ENCODE results near the gene RNASE8. TPM values are rescaled to one million over a fixed set of nuclear protein-coding genes. Genes with fewer than 3 reads are reported as not detected.
A peak's percentile ranks its signal among the peaks of the same experiment; 100 is the strongest.

RNASE8 gene
- total RNA-seq, 2 donors from 2014 or later = not detected

- intact Hi-C loops (cut with DNase I) = no loop called here
Measured at GRCh38 chr14:21084396-21084795, 26.8 kb downstream of the RNASE8 start.

GRCh38 chr14:21084998-21085853 lies 27.6 kb downstream of the RNASE8 start:
- intact Hi-C loops (cut with DNase I) = no loop called here
- DNase-seq (ENCODE audit: low spot score) = no peak

More at GRCh38 chr14:21084396-21084795, 26.8 kb downstream of the RNASE8 start:
- no peak for DNase-seq (ENCODE audit: low spot score)

DNA sequence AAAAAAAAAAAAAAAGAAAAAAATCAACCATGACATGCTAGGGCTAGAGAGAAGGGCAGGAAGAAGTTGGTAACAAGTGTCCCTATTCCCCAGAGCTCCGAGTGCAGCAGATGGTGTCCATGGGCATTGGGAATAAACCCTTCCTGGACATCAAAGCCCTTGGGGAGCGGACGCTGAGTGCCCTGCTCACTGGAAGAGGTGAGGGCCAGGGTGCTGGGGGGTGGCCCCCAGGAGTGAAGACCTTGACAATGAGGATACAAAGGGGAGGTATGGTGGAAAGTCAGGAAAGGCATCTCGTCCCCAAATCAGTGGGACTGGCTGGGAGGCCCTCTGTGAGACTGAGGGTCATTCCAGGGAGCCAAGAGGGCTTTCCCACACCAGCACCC lies 29.3 kb downstream of the RNASE8 start:
- intact Hi-C loops (cut with DNase I) = loop anchor here in 1 of 2 donors (2.0 kb wide), 1 partner anchor 14 kb away; no protein-coding TSS in a partner anchor
- no peak for DNase-seq (ENCODE audit: low spot score)

DNA sequence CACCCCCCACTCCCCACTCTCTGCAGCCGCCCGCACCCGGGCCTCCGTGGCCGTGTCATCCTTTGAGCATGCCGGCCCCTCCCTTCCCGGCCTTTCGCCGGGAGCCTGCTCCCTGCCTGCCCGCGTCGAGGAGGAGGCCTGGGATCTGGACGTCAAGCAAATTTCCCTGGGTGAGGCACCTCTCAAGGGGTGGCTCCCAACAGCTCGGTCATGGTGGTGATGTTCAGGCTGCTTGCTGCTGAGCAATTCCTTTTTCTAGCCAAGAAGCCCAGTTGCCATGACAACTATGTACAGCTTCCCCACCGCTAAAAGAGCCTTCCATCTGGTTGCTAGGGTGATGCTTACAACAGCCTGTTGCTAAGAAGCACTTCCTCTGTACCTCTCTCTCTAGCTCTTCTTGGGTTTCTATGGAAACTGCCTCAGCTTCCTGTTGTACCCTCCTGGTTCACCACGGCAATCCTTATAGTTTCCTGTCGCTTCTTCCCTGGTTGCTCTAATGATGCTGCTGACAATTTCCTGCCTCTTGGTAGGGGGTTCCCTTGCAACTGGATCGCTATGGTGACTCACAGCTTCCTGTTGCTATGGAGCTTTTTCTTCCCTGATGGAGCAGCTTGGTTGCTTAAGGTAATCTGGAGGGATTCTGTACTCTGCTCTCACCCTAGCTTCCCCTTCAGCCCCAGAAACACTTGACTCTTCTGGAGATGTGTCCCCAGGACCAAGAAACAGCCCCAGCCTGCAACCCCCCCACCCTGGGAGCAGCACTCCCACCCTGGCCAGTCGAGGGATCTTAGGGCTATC lies 29.9 kb downstream of the RNASE8 start:
- DNase-seq (ENCODE audit: low spot score) = peak; percentile 88
- intact Hi-C loops (cut with DNase I) = loop anchor here in 1 of 2 donors (2.0 kb wide), 1 partner anchor 15 kb away; no protein-coding TSS in a partner anchor

GRCh38 chr14:21088687-21089086 lies 31.1 kb downstream of the RNASE8 start:
- no peak for DNase-seq (ENCODE audit: low spot score)

DNA sequence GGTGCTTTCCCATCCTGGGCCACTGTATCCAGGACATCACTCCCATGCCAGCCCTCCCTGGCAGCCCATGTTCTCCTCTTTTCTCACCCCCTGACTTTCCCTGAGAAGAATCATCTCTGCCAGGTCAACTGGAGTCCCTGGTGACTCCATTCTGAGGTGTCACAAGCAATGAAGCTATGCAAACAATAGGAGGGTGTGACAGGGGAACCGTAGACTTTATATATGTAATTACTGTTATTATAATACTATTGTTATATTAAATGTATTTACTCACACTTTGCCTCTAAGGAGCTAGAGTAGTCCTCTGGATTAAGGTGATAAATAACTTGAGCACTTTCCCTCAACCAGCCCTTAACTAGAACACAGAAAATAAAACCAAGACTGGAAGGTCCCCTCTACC lies 31.6 kb downstream of the RNASE8 start:
- DNase-seq (ENCODE audit: low spot score) = no peak
- intact Hi-C loops (cut with DNase I) = no loop called here

More at GRCh38 chr14:21088687-21089086, 31.1 kb downstream of the RNASE8 start:
- intact Hi-C loops (cut with DNase I) = no loop called here

- no peak for DNase-seq (ENCODE audit: low spot score)
- intact Hi-C loops (cut with DNase I) = loop anchor here (2.0 to 5.0 kb wide), 2 partner anchors 68 to 73 kb away; no protein-coding TSS in a partner anchor
Measured at GRCh38 chr14:21089877-21090193, 32.2 kb downstream of the RNASE8 start.

DNA sequence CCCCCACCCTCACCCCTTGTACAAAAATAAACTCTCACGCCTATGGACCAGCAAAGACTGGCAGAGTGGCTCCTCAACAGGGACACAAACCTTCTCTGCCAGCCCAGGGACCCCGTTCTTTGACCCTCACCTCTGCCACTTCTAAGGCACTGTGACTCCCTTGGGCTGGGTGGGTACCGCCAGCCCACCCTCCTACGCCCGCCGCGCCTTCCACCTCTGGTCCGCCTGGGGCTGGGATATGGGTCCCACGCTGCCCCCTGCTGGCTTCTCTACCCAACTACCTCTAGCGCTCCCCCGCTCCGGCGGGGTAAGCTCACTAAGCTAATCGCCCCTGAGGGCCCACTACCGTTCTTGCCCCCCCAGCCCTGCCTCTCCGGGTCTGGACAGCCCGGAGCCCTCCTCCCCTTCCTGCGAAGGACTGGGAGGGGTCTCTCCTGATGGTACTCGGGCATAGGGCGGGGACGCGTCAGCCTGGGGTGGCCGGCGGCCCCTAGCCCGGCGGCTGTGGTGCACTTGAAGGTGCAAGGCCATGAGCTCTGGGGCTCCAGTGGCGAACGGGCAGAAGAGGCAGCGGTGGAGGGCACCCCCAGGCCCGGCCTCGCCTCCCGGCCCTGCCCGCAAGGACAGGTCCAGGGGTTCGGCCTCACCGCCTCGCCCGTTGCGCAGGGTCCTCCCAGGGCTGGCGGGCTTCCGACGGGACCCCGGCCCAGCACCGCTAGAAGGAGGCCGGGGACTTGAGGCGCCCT lies 32.7 kb downstream of the RNASE8 start:
- intact Hi-C loops (cut with DNase I) = loop anchor here (2.0 to 5.0 kb wide), 2 partner anchors 68 to 74 kb away; no protein-coding TSS in a partner anchor
- no peak for DNase-seq (ENCODE audit: low spot score)

DNA sequence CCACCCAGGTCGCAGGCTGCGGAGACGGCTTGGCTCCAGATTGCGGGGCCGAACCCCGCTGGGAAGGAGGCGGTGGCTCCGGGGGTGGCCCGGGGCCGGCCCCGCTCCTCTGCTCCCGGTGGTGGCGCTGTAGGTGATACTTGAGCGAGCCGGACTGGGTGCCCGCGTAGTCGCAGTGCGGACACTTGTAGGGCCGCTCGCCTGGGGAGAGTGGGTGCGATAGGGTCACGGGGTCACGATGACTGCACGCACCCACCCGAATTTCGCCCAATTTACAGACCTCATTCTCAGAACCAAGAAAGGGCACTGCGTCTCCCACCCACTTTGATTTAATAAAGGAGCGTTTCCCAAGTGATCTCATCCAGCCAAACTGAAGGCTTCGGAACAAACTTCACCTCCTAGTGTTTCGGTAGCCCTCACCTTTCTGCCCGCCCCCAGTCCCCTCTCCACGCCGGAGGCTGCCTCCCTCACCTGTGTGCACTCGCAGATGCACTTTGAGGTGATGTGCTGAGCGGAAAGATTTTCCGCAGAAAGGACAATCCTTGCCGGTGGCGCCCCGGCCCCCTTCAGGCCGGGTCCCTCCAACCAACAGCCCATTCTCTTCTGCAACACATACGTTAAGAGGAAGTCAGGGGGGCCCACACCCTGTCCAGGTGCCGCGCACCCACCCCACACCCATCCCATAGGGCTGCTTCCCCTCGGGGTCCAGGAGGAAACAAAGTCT lies 33.5 kb downstream of the RNASE8 start:
- DNase-seq (ENCODE audit: low spot score) = no peak
- intact Hi-C loops (cut with DNase I) = loop anchor here (2.0 to 5.0 kb wide), 2 partner anchors 69 to 74 kb away; no protein-coding TSS in a partner anchor

GRCh38 chr14:21091821-21092272 lies 34.2 kb downstream of the RNASE8 start:
- DNase-seq (ENCODE audit: low spot score) = no peak
- intact Hi-C loops (cut with DNase I) = loop anchor here (2.0 to 5.0 kb wide), 2 partner anchors 70 to 75 kb away; no protein-coding TSS in a partner anchor

DNA sequence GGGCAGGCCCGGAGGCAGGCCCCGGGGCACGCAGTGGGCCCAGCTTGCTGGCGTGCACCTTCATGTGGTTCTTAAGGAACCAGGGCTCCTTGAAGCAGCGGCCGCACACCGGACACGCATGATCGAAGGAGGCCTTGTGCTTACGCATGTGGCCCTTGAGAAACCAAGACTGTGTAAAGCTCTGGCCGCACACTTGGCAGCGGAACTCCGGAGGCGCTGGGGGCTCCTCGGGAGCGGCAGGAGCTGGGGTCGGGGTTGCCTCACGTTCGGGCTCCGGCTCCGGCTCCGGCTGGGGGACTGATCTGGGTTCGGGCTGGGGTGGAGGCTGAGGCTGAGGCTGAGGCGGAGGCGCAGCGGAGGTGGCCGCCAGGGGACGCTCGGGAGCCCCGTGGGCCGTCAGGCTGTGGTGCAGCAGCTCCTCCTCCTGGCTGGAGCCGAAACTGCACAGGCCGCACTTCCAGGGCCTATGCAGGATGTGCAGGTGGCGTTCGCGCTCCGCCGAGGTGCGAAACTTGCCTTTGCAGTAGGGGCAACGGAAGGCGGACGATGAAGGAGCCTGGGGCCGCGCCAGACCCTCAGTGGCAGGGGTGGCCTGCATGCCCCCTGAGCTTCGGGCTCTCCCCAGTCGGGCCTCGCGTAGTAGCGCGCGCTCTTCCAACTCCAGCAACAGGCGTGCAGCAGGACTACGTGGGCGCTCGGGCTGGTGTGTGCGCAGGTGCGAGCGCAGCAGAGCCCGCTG lies 34.8 kb downstream of the RNASE8 start:
- peak; percentile 97 for DNase-seq (ENCODE audit: low spot score)
- intact Hi-C loops (cut with DNase I) = loop anchor here in 1 of 2 donors (5.0 kb wide), 1 partner anchor 70 kb away; no protein-coding TSS in a partner anchor

GRCh38 chr14:21093018-21093417 lies 35.4 kb downstream of the RNASE8 start:
- intact Hi-C loops (cut with DNase I) = loop anchor here in 1 of 2 donors (5.0 kb wide), 1 partner anchor 71 kb away; no protein-coding TSS in a partner anchor
- no peak for DNase-seq (ENCODE audit: low spot score)

- no peak for DNase-seq (ENCODE audit: low spot score)
- intact Hi-C loops (cut with DNase I) = loop anchor here in 1 of 2 donors (5.0 kb wide), 1 partner anchor 72 kb away; no protein-coding TSS in a partner anchor
Measured at GRCh38 chr14:21093769-21094681, 36.4 kb downstream of the RNASE8 start.

GRCh38 chr14:21095430-21096205 lies 38.0 kb downstream of the RNASE8 start:
- no peak for DNase-seq (ENCODE audit: low spot score)
- intact Hi-C loops (cut with DNase I) = no loop called here

- no peak for DNase-seq (ENCODE audit: low spot score)
- intact Hi-C loops (cut with DNase I) = no loop called here
Measured at GRCh38 chr14:21096438-21096837, 38.8 kb downstream of the RNASE8 start.

Measured in posterior vena cava (tissue), 2 donors.